Measurements from ENCODE around the gene RBM23. TPM values are rescaled to one million over a fixed set of nuclear protein-coding genes. Genes with fewer than 3 reads are reported as not detected.

The RBM23 gene
- polyA plus RNA-seq, 1 donor (not counting 4 experiments of a cell fraction or from before 2014, with no cell fraction given) = 50.8 TPM

GRCh38 chr14:22920697-22921096 is 1.7 kb upstream of the RBM23 start:
- Histone ChIP-seq H3K79me2 (ENCODE audit: control insufficient read depth, insufficient read depth, low read length) (peaks cover 28% of the 10 kb centered on the region), H3K4me3 (ENCODE audit: control insufficient read depth in 2 of 3, extremely low read depth in 1 of 3, insufficient read depth in 2 of 3, low read depth in 1 of 3, low read length in 3 of 3) (no peak overlapping the region), H3K4me2 (ENCODE audit: control insufficient read depth, extremely low read depth, insufficient read depth, low read depth, low read length) (no peak overlapping the region), H4K20me1 (ENCODE audit: control insufficient read depth, extremely low read depth, insufficient read depth, low read length) (no peaks in the 10 kb centered on the region), H2AFZ (ENCODE audit: control insufficient read depth, low read length) (no peak overlapping the region), H3K36me3 (ENCODE audit: control insufficient read depth in 2 of 2, extremely low read depth in 1 of 2, insufficient read depth in 2 of 2, low read length in 2 of 2) (peaks cover 25 to 40% of the 10 kb centered on the region in 2 experiments), H3K9ac (ENCODE audit: control insufficient read depth, extremely low read depth, insufficient read depth, low read length) (no peak overlapping the region), H3K9me1 (ENCODE audit: control insufficient read depth, extremely low read depth, insufficient read depth, low read length) (peaks cover 2% of the 10 kb centered on the region), H3K4me1 (ENCODE audit: control insufficient read depth, extremely low read depth, insufficient read depth, low read length) (peaks cover 41% of the 10 kb centered on the region), H3K9me3 (ENCODE audit: control insufficient read depth, low read depth, low read length) (no peaks in the 10 kb centered on the region), H3K27me3 (ENCODE audit: control insufficient read depth, extremely low read depth, insufficient read depth, low read length) (no peaks in the 10 kb centered on the region), H3K27ac (ENCODE audit: control insufficient read depth, insufficient read depth, low read length) (no peak overlapping the region)
- DNase-seq (ENCODE audit: low read depth, low spot score) (no peak), FAIRE-seq (no peak)
- TF ChIP-seq CTCF (optimal IDR thresholded peaks at IDR 0.05 in 1 of 3, IDR thresholded peaks at IDR 0.05 in 1 of 3, conservative IDR thresholded peaks at IDR 0.05 in 1 of 3; ENCODE audit: extremely low read depth in 1 of 3, insufficient read depth in 2 of 3, low read length in 3 of 3) (no peak), EZH2 (IDR thresholded peaks at IDR 0.05; ENCODE audit: low read length) (no peak)
- dilution Hi-C loops (cut with MboI; ENCODE audit: extremely low pct_ligation_motif_present, low sequenced_read_pairs) = no loop called here

- FAIRE-seq = no peak
- peak overlapping the region; percentile 54 for H2AFZ ChIP-seq (ENCODE audit: control insufficient read depth, low read length)
- no peaks in the 10 kb centered on the region for H3K9me3 ChIP-seq (ENCODE audit: control insufficient read depth, low read depth, low read length)
- peaks cover 23% of the 10 kb centered on the region for H3K79me2 ChIP-seq (ENCODE audit: control insufficient read depth, insufficient read depth, low read length)
- no peak for DNase-seq (ENCODE audit: low read depth, low spot score)
- no peaks in the 10 kb centered on the region for H3K27me3 ChIP-seq (ENCODE audit: control insufficient read depth, extremely low read depth, insufficient read depth, low read length)
- peak overlapping the region; percentile 86 for H3K4me2 ChIP-seq (ENCODE audit: control insufficient read depth, extremely low read depth, insufficient read depth, low read depth, low read length)
- peaks cover 2% of the 10 kb centered on the region for H3K9me1 ChIP-seq (ENCODE audit: control insufficient read depth, extremely low read depth, insufficient read depth, low read length)
- H3K27ac ChIP-seq (ENCODE audit: control insufficient read depth, insufficient read depth, low read length) = peak overlapping the region; percentile 79
- H4K20me1 ChIP-seq (ENCODE audit: control insufficient read depth, extremely low read depth, insufficient read depth, low read length) = no peaks in the 10 kb centered on the region
- dilution Hi-C loops (cut with MboI; ENCODE audit: extremely low pct_ligation_motif_present, low sequenced_read_pairs) = no loop called here
- H3K4me3 ChIP-seq (ENCODE audit: control insufficient read depth in 2 of 3, extremely low read depth in 1 of 3, insufficient read depth in 2 of 3, low read depth in 1 of 3, low read length in 3 of 3) = peak overlapping the region in 2 of 3 experiments; percentile 10 to 62
- peaks cover 39% of the 10 kb centered on the region for H3K4me1 ChIP-seq (ENCODE audit: control insufficient read depth, extremely low read depth, insufficient read depth, low read length)
- peaks cover 25 to 36% of the 10 kb centered on the region in 2 experiments for H3K36me3 ChIP-seq (ENCODE audit: control insufficient read depth in 2 of 2, extremely low read depth in 1 of 2, insufficient read depth in 2 of 2, low read length in 2 of 2)
- peak overlapping the region; percentile 57 for H3K9ac ChIP-seq (ENCODE audit: control insufficient read depth, extremely low read depth, insufficient read depth, low read length)
- TF ChIP-seq EZH2 (IDR thresholded peaks at IDR 0.05; ENCODE audit: low read length) (no peak), CTCF (optimal IDR thresholded peaks at IDR 0.05 in 1 of 3, IDR thresholded peaks at IDR 0.05 in 1 of 3, conservative IDR thresholded peaks at IDR 0.05 in 1 of 3; ENCODE audit: extremely low read depth in 1 of 3, insufficient read depth in 2 of 3, low read length in 3 of 3) (no peak)
Measured at GRCh38 chr14:22919601-22919921, 612 bp upstream of the RBM23 start.
